A549 (cell line): ENCODE measurements around the gene NSD2. TPM values are rescaled to one million over a fixed set of nuclear protein-coding genes. Genes with fewer than 3 reads are reported as not detected.
A peak's percentile ranks its signal among the peaks of the same experiment; 100 is the strongest.

Experiments used
- ATAC-seq, 2 experiments: fragments of 200-7000 bp in 1 of 2; fragments of >200 bp in 1 of 2; cut with Nextera tagmentation in 1 of 2; cut with Tn5 transposase in 1 of 2; 3 replicates each; pipeline versions ENCODE4 v1.8.0 to v1.9.1; 2018 to 2020; ENCODE audit warnings: mild to moderate bottlenecking in 1 of 2, moderate library complexity in 1 of 2
- CTCF ChIA-PET: fragments of 300-600 bp; sonication (Branson Sonifier 250); formaldehyde crosslinking; extraction: SDS; loops from one replicate; lab custom pipeline; 2021; ENCODE audit warnings: antibody characterized with exemption, inconsistent platforms; lab: Yijun Ruan, JAX
- POLR2A ChIA-PET: fragments of 350-600 bp; formaldehyde crosslinking; extraction: SDS; loops from one replicate; lab custom pipeline; 2021; ENCODE audit warnings: antibody characterized with exemption, inconsistent platforms; lab: Yijun Ruan, JAX
- DNase-seq, 2 experiments: peaks; one replicate each; pipeline versions ENCODE4 v3.0.0 to v3.0.0-alpha.2; 2011 to 2016; ENCODE audit warnings: low read depth in 1 of 2, low spot score in 1 of 2
- FAIRE-seq: peaks from 2 replicates; lab custom pipeline; 2011; peaks lifted over from hg19 to GRCh38; lab: Jason Lieb, UNC
- H3K27ac ChIP-seq, 2 experiments: fragments of >200 bp; sonication (Bioruptor Twin); formaldehyde crosslinking; 3 replicates each; pipeline ENCODE4 v1.5.1; 2016 to 2017
- H3K4me1 ChIP-seq: fragments of >200 bp; sonication (Bioruptor Twin); formaldehyde crosslinking; 3 replicates; pipeline ENCODE4 v1.6.1; 2016
- H3K4me2 ChIP-seq: fragments of >200 bp; sonication (Bioruptor Twin); formaldehyde crosslinking; 3 replicates; pipeline ENCODE4 v1.6.1; 2016
- H3K4me3 ChIP-seq: fragments of >200 bp; sonication (Bioruptor Twin); formaldehyde crosslinking; 3 replicates; pipeline ENCODE4 v1.5.1; 2016
- H3K9me3 ChIP-seq: fragments of >200 bp; sonication (Bioruptor Twin); formaldehyde crosslinking; 3 replicates; pipeline ENCODE4 v1.6.1; 2016
- BHLHE40 ChIP-seq: IDR thresholded peaks from 2 replicates; pipeline ENCODE4 v1.6.1; 2012; ENCODE audit warnings: low read depth, low read length, inconsistent platforms
- CBX2 ChIP-seq: fragments of 200-600 bp; sonication (generic); IDR thresholded peaks from 2 replicates; pipeline ENCODE4 v1.6.1; 2016; ENCODE audit warnings: low read depth, mild to moderate bottlenecking, borderline replicate concordance
- CBX8 ChIP-seq: fragments of 200-600 bp; sonication (generic); IDR thresholded peaks from 2 replicates; pipeline ENCODE4 v1.6.1; 2016
- CHD2 ChIP-seq: fragments of 150-350 bp; IDR thresholded peaks from 2 replicates; pipeline ENCODE4 v1.6.1; 2014; ENCODE audit warnings: low read length; ENCODE audit not compliant: partially characterized antibody
- EHF ChIP-seq: fragments of 250-450 bp; sonication (Bioruptor Pico); IDR thresholded peaks from 2 replicates; pipeline ENCODE4 v1.5.0; 2020; ENCODE audit warnings: mild to moderate bottlenecking
- EHMT2 ChIP-seq: fragments of 200-600 bp; sonication (generic); IDR thresholded peaks from 2 replicates; pipeline ENCODE4 v1.6.1; 2016; ENCODE audit warnings: antibody characterized with exemption, low read depth, mild to moderate bottlenecking, moderate library complexity
- FOSL2 ChIP-seq, 2 experiments: fragments of 450-650 bp in 1 of 2; fragments of >200 bp in 1 of 2; sonication (Bioruptor Twin) in 1 of 2; formaldehyde crosslinking; IDR thresholded peaks; 2 replicates each; pipeline versions ENCODE4 v1.5.0 to v1.6.1; 2016 to 2020; ENCODE audit warnings: mild to moderate bottlenecking in 1 of 2, moderate library complexity in 1 of 2
- FOXS1 ChIP-seq: fragments of 250-450 bp; sonication (Bioruptor Pico); IDR thresholded peaks from 2 replicates; pipeline ENCODE4 v1.5.0; 2020; ENCODE audit warnings: mild to moderate bottlenecking, moderate library complexity
- HDAC2 ChIP-seq: fragments of 200-600 bp; sonication (generic); IDR thresholded peaks from 2 replicates; pipeline ENCODE4 v1.6.1; 2016
- HEYL ChIP-seq: fragments of 250-450 bp; sonication (Bioruptor Pico); IDR thresholded peaks from 2 replicates; pipeline ENCODE4 v1.8.0; 2021; ENCODE audit warnings: mild to moderate bottlenecking, moderate library complexity
- HOXA7 ChIP-seq: fragments of 250-450 bp; sonication (Bioruptor Pico); IDR thresholded peaks from 2 replicates; pipeline ENCODE4 v1.5.0; 2020; ENCODE audit warnings: mild to moderate bottlenecking, moderate library complexity
- MAZ ChIP-seq: fragments of 150-350 bp; IDR thresholded peaks from 2 replicates; pipeline ENCODE4 v1.6.1; 2014; ENCODE audit warnings: antibody characterized with exemption, low read depth, low read length, borderline replicate concordance
- MYC ChIP-seq: IDR thresholded peaks from 2 replicates; pipeline ENCODE4 v1.6.1; 2012; ENCODE audit warnings: mild to moderate bottlenecking, inconsistent platforms, low read length, improper control_type of control experiment, borderline replicate concordance
- NFE2L2 ChIP-seq: fragments of 150-350 bp; conservative IDR thresholded peaks from 2 replicates; pipeline ENCODE4 v1.6.1; 2014; ENCODE audit warnings: low read length
- NR3C1 ChIP-seq: fragments of >200 bp; sonication (Bioruptor Twin); formaldehyde crosslinking; IDR thresholded peaks from 3 replicates; pipeline ENCODE4 v1.6.1; 2017
- POLR2A ChIP-seq: IDR thresholded peaks from 2 replicates; pipeline ENCODE4 v1.6.1; 2012; ENCODE audit warnings: mild to moderate bottlenecking, low read length
- RAD21 ChIP-seq, 2 experiments: fragments of >200 bp in 1 of 2; sonication (Bioruptor Twin) in 1 of 2; formaldehyde crosslinking in 1 of 2; IDR thresholded peaks in 1 of 2; conservative IDR thresholded peaks in 1 of 2; 2 replicates in 1 of 2; 3 replicates in 1 of 2; pipeline ENCODE4 v1.6.1; 2012 to 2018; ENCODE audit warnings: inconsistent platforms in 1 of 2
- RCOR1 ChIP-seq: fragments of 150-350 bp; IDR thresholded peaks from 2 replicates; pipeline ENCODE4 v1.6.1; 2014; ENCODE audit warnings: antibody characterized with exemption, low read length, low read depth
- RFX5 ChIP-seq: fragments of 450-650 bp; IDR thresholded peaks from 2 replicates; pipeline ENCODE4 v1.7.1; 2014; ENCODE audit warnings: antibody characterized with exemption, mild to moderate bottlenecking, moderate library complexity
- TFCP2L1 ChIP-seq: fragments of 250-450 bp; sonication (Bioruptor Pico); IDR thresholded peaks from 2 replicates; pipeline ENCODE4 v1.5.0; 2021; ENCODE audit warnings: mild to moderate bottlenecking
- TP53 ChIP-seq: fragments of 250-450 bp; sonication (Bioruptor Pico); IDR thresholded peaks from 2 replicates; pipeline ENCODE4 v1.5.0; 2021; ENCODE audit warnings: mild to moderate bottlenecking, moderate library complexity
- ZNF302 ChIP-seq: fragments of 250-450 bp; sonication (Bioruptor Pico); IDR thresholded peaks from 2 replicates; pipeline ENCODE4 v1.9.0; 2021; ENCODE audit warnings: inconsistent platforms, mild to moderate bottlenecking, moderate library complexity
- WGBS: methylation state at CpG from one replicate; pipeline ENCODE4 v1.1.6; 2017; ENCODE audit errors: missing lambda C conversion rate; 5-methylcytosine and 5-hydroxymethylcytosine counted together
- polyA minus RNA-seq: library from RNA; depleted of rRNA, polyadenylated mRNA; stranded (reverse); fragments of >200 nt; gene quantifications from 2 replicates; pipeline ENCODE4 v1.2.3, GENCODE V29; 2011; rRNA and poly(A)+ RNA removed
- polyA plus RNA-seq, 4 experiments: library from polyadenylated mRNA; depleted of rRNA in 3 of 4; stranded (reverse); fragments of >200 nt; fragmentation: RNase III in 1 of 4; extraction: RNeasy Plus Mini Kit Qiagen cat#74134 plus additional on column Dnase treatment in 1 of 4; gene quantifications; 2 replicates in 3 of 4; 3 replicates in 1 of 4; pipeline ENCODE4 v1.2.3, GENCODE V29; 2011 to 2017
- TF ChIP-seq, protein P1 (sequence below): fragments of 200-600 bp; sonication (generic); IDR thresholded peaks from 2 replicates; pipeline ENCODE4 v1.6.1; 2016; ENCODE audit warnings: antibody characterized with exemption, mild to moderate bottlenecking, moderate library complexity
- TF ChIP-seq, protein P2 (sequence below): fragments of >200 bp; sonication (Bioruptor Twin); formaldehyde crosslinking; IDR thresholded peaks from 2 replicates; pipeline ENCODE4 v1.6.1; 2016
- TF ChIP-seq, protein P3 (sequence below): fragments of 450-650 bp; IDR thresholded peaks from 2 replicates; pipeline ENCODE4 v1.6.1; 2014; ENCODE audit warnings: antibody characterized with exemption
- TF ChIP-seq, protein P4 (sequence below): IDR thresholded peaks from 2 replicates; pipeline ENCODE4 v1.6.1; 2012
- TF ChIP-seq, protein P5 (sequence below): IDR thresholded peaks from 2 replicates; pipeline ENCODE4 v1.6.1; 2012; ENCODE audit warnings: low read depth, borderline replicate concordance
- TF ChIP-seq, protein P6 (sequence below): IDR thresholded peaks from 2 replicates; pipeline ENCODE4 v1.6.1; 2012
- TF ChIP-seq, protein P7 (sequence below): fragments of 250-450 bp; sonication (Bioruptor Pico); IDR thresholded peaks from 2 replicates; pipeline ENCODE4 v1.5.0; 2021; ENCODE audit warnings: mild to moderate bottlenecking, moderate library complexity, borderline replicate concordance

NSD2 gene
- polyA plus RNA-seq (2011; rRNA removed) (49.3 and 52.6 TPM in 2 replicates), polyA plus RNA-seq (2017; fragmentation: RNase III; extraction: RNeasy Plus Mini Kit Qiagen cat#74134 plus additional on column Dnase treatment) (43.8 to 47.7 TPM (median 44.5 TPM) in 3 replicates), polyA minus RNA-seq (74.4 and 88.7 TPM in 2 replicates)
- polyA plus RNA-seq (2012; cell fraction: cytosol; rRNA removed), result 33.5 and 40.4 TPM in 2 replicates
- 80.4 and 85.8 TPM in 2 replicates for polyA plus RNA-seq (2012; cell fraction: nucleus; rRNA removed)

DNA sequence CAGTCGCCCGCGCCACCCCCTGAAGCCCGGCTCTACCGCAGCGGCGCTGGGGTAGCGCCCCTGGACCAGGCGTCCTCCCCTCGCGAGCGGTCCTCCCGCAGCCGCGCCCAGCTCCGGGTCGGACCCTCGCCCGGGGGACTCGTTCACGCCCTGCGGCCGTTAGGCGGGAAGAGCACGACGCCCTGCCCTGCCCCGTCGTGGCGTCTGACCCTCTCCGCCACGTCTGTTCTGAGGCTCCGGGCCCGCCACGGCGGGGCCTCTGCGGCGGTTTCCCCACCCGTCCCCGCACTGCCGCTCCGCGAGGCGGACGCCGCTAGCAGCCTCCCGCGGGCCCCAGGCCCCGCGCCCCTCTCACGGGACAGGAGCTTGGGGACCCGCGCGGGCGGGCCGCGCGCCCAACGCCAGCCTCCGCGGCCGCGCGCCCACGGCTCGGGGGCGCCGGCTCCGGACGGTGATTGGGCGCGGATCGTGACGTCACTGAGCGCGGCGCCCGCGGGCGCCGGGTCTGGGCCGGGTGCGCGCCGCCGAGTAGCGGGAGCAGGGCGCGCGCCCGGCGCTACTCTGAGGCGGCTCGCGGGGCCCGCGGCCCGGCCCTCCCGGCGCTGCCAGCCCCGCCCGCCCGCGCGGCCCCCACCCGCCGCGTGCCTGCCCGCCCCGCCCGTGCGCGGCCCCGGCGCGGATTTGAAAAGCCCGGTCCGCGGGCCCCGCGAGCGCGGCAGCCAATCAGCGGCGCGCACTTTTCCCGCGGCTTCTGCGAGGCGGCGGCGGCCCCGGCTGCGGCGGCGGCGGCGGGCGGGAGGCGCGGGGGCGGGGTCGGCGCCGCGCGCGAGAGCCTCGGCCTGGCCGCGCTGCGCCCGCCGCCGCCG, at the start of gene NSD2:
Gene NSD2, plus strand, starts transcription at position 816 of the 866 bp plus-strand sequence. CDS start 29,262 bp downstream, outside the sequence.
- DNase-seq (peak; percentile 81 to 83), ATAC-seq (peak; percentile 70 to 74), FAIRE-seq (no peak)
- Histone ChIP-seq H3K4me1 (peaks cover 43% of the 10 kb centered on the region), H3K27ac (peak within 1 kb of the TSS; percentile 100), H3K4me3 (peak within 1 kb of the TSS; percentile 85), H3K9me3 (no peaks in the 10 kb centered on the region), H3K4me2 (peak within 1 kb of the TSS; percentile 95)
- 0% methylated on average over 1 of the region's 155 CpGs for WGBS
- ChIA-PET CTCF (interaction anchor here (1.4 to 3.7 kb wide), 2 partner anchors 14 to 29 kb away, joined by 4 to 15 read pairs; no protein-coding TSS in a partner anchor), POLR2A (interaction anchor here (1.0 to 1.3 kb wide), 2 partner anchors 15 to 123 kb away, joined by 3 to 18 read pairs; partner anchors contain the start of gene LETM1)
- TF ChIP-seq, protein P1, sequence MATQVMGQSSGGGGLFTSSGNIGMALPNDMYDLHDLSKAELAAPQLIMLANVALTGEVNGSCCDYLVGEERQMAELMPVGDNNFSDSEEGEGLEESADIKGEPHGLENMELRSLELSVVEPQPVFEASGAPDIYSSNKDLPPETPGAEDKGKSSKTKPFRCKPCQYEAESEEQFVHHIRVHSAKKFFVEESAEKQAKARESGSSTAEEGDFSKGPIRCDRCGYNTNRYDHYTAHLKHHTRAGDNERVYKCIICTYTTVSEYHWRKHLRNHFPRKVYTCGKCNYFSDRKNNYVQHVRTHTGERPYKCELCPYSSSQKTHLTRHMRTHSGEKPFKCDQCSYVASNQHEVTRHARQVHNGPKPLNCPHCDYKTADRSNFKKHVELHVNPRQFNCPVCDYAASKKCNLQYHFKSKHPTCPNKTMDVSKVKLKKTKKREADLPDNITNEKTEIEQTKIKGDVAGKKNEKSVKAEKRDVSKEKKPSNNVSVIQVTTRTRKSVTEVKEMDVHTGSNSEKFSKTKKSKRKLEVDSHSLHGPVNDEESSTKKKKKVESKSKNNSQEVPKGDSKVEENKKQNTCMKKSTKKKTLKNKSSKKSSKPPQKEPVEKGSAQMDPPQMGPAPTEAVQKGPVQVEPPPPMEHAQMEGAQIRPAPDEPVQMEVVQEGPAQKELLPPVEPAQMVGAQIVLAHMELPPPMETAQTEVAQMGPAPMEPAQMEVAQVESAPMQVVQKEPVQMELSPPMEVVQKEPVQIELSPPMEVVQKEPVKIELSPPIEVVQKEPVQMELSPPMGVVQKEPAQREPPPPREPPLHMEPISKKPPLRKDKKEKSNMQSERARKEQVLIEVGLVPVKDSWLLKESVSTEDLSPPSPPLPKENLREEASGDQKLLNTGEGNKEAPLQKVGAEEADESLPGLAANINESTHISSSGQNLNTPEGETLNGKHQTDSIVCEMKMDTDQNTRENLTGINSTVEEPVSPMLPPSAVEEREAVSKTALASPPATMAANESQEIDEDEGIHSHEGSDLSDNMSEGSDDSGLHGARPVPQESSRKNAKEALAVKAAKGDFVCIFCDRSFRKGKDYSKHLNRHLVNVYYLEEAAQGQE, result no peak
- TF ChIP-seq, protein P2, sequence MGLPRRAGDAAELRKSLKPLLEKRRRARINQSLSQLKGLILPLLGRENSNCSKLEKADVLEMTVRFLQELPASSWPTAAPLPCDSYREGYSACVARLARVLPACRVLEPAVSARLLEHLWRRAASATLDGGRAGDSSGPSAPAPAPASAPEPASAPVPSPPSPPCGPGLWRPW, result no peak
- TF ChIP-seq, protein P3, sequence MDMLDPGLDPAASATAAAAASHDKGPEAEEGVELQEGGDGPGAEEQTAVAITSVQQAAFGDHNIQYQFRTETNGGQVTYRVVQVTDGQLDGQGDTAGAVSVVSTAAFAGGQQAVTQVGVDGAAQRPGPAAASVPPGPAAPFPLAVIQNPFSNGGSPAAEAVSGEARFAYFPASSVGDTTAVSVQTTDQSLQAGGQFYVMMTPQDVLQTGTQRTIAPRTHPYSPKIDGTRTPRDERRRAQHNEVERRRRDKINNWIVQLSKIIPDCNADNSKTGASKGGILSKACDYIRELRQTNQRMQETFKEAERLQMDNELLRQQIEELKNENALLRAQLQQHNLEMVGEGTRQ, result no peak
- TF ChIP-seq CBX8, result no peak
- no peak for TF ChIP-seq NFE2L2
- TF ChIP-seq TP53 (CRISPR knock-in tag), result peak; percentile 91
- TF ChIP-seq MAZ, result no peak
- no peak for TF ChIP-seq EHMT2
- TF ChIP-seq, protein P4, sequence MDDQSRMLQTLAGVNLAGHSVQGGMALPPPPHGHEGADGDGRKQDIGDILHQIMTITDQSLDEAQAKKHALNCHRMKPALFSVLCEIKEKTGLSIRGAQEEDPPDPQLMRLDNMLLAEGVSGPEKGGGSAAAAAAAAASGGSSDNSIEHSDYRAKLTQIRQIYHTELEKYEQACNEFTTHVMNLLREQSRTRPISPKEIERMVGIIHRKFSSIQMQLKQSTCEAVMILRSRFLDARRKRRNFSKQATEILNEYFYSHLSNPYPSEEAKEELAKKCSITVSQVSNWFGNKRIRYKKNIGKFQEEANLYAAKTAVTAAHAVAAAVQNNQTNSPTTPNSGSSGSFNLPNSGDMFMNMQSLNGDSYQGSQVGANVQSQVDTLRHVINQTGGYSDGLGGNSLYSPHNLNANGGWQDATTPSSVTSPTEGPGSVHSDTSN, result 0 out of 2 replicates have a peak, but pooled peaks have one; percentile 36
- no peak for TF ChIP-seq HEYL (CRISPR knock-in tag)
- no peak for TF ChIP-seq RAD21 (conservative IDR thresholded peaks at IDR 0.05 in 1 of 2, IDR thresholded peaks at IDR 0.05 in 1 of 2)
- TF ChIP-seq, protein P5, sequence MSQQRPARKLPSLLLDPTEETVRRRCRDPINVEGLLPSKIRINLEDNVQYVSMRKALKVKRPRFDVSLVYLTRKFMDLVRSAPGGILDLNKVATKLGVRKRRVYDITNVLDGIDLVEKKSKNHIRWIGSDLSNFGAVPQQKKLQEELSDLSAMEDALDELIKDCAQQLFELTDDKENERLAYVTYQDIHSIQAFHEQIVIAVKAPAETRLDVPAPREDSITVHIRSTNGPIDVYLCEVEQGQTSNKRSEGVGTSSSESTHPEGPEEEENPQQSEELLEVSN, result peak; percentile 99
- peak; percentile 87; the same call in 1 of the 2 replicates for TF ChIP-seq TFCP2L1 (CRISPR knock-in tag)
- TF ChIP-seq, protein P6, sequence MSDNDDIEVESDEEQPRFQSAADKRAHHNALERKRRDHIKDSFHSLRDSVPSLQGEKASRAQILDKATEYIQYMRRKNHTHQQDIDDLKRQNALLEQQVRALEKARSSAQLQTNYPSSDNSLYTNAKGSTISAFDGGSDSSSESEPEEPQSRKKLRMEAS, result peak; percentile 93
- no peak for TF ChIP-seq BHLHE40
- TF ChIP-seq EHF (CRISPR knock-in tag), result 0 out of 2 replicates have a peak, but pooled peaks have one; percentile 57
- TF ChIP-seq, protein P7, sequence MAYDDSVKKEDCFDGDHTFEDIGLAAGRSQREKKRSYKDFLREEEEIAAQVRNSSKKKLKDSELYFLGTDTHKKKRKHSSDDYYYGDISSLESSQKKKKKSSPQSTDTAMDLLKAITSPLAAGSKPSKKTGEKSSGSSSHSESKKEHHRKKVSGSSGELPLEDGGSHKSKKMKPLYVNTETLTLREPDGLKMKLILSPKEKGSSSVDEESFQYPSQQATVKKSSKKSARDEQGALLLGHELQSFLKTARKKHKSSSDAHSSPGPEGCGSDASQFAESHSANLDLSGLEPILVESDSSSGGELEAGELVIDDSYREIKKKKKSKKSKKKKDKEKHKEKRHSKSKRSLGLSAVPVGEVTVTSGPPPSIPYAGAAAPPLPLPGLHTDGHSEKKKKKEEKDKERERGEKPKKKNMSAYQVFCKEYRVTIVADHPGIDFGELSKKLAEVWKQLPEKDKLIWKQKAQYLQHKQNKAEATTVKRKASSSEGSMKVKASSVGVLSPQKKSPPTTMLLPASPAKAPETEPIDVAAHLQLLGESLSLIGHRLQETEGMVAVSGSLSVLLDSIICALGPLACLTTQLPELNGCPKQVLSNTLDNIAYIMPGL (CRISPR knock-in tag), result no peak
- peak; percentile 42 for TF ChIP-seq POLR2A
- peak; percentile 47; the same call in 1 of the 2 replicates for TF ChIP-seq RFX5
- TF ChIP-seq ZNF302 (CRISPR knock-in tag), result no peak
- TF ChIP-seq NR3C1, result no peak
- TF ChIP-seq HOXA7 (CRISPR knock-in tag), result no peak
- TF ChIP-seq RCOR1, result no peak
- TF ChIP-seq FOXS1, result no peak
- no peak for TF ChIP-seq HDAC2
- no peak for TF ChIP-seq FOSL2 (IDR thresholded peaks at IDR 0.05)
- TF ChIP-seq FOSL2 (CRISPR knock-in tag; IDR thresholded peaks at IDR 0.05), result no peak
- no peak for TF ChIP-seq CBX2
- TF ChIP-seq MYC, result no peak
- TF ChIP-seq CHD2, result no peak
